Liver (tissue), 3 donors: Measurements from ENCODE around the gene GLRX.

ENCODE experiments used
- CTCF ChIP-seq: fragments of 150-350 bp; IDR thresholded peaks from 2 replicates; pipeline ENCODE4 v1.5.1; 2017; ENCODE audit warnings: improper control_type of control experiment, low read depth, low read length; ENCODE audit not compliant: missing input control
- TAF1 ChIP-seq: conservative IDR thresholded peaks from 2 replicates; pipeline ENCODE4 v1.6.1; 2016; ENCODE audit warnings: antibody characterized with exemption, mild to moderate bottlenecking
- YY1 ChIP-seq: IDR thresholded peaks from 2 replicates; pipeline ENCODE4 v1.6.1; 2016; ENCODE audit warnings: antibody characterized with exemption, mild to moderate bottlenecking
- TF ChIP-seq, protein P1 (sequence below): IDR thresholded peaks from 2 replicates; pipeline ENCODE4 v1.6.1; 2016; ENCODE audit warnings: antibody characterized with exemption, mild to moderate bottlenecking
- donor health status: healthy.
- donor health status: healthy.

- TF ChIP-seq CTCF (no peak), TAF1 (no peak), YY1 (no peak)
- TF ChIP-seq, protein P1, sequence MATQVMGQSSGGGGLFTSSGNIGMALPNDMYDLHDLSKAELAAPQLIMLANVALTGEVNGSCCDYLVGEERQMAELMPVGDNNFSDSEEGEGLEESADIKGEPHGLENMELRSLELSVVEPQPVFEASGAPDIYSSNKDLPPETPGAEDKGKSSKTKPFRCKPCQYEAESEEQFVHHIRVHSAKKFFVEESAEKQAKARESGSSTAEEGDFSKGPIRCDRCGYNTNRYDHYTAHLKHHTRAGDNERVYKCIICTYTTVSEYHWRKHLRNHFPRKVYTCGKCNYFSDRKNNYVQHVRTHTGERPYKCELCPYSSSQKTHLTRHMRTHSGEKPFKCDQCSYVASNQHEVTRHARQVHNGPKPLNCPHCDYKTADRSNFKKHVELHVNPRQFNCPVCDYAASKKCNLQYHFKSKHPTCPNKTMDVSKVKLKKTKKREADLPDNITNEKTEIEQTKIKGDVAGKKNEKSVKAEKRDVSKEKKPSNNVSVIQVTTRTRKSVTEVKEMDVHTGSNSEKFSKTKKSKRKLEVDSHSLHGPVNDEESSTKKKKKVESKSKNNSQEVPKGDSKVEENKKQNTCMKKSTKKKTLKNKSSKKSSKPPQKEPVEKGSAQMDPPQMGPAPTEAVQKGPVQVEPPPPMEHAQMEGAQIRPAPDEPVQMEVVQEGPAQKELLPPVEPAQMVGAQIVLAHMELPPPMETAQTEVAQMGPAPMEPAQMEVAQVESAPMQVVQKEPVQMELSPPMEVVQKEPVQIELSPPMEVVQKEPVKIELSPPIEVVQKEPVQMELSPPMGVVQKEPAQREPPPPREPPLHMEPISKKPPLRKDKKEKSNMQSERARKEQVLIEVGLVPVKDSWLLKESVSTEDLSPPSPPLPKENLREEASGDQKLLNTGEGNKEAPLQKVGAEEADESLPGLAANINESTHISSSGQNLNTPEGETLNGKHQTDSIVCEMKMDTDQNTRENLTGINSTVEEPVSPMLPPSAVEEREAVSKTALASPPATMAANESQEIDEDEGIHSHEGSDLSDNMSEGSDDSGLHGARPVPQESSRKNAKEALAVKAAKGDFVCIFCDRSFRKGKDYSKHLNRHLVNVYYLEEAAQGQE = no peak
These were observed 17.6 kb downstream of the GLRX start for GRCh38 chr5:95804736-95805539.
